Stimulated activated naive CD8-positive, alpha-beta T cell treated with anti-CD3 and anti-CD28 coated beads, Interleukin-15, amount 100 ng/mL, for 72 hours (primary cell): Measurements from ENCODE around the gene HNRNPU.

Source experiments
- ATAC-seq: fragments of 150-1000 bp; cut with Tn5 transposase; 2 replicates; pipeline ENCODE4 v1.10.0; 2021; ENCODE audit warnings: mild to moderate bottlenecking, moderate library complexity
- DNase-seq, 2 donors: peaks; one replicate each; pipeline ENCODE4 v3.0.0; 2021 to 2022
- H3K27ac Mint-ChIP-seq, 2 donors: one replicate each; pipeline ENCODE4 v1.8.0; 2022; ENCODE audit warnings: mild to moderate bottlenecking in 2 of 2, mixed read lengths in 2 of 2, moderate library complexity in 2 of 2
- H3K27me3 Mint-ChIP-seq: one replicate; pipeline ENCODE4 v1.8.0; 2022; ENCODE audit warnings: mixed read lengths
- H3K4me1 Mint-ChIP-seq: one replicate; pipeline ENCODE4 v1.8.0; 2022; ENCODE audit warnings: mild to moderate bottlenecking, mixed read lengths
- H3K4me3 Mint-ChIP-seq, 2 donors: one replicate each; pipeline ENCODE4 v1.8.0; 2022; ENCODE audit warnings: mild to moderate bottlenecking in 2 of 2, mixed read lengths in 2 of 2, moderate library complexity in 1 of 2
- H3K9me3 Mint-ChIP-seq, 2 donors: one replicate each; pipeline ENCODE4 v1.8.0; 2022; ENCODE audit warnings: mixed read lengths in 2 of 2

Gene HNRNPU

DNA sequence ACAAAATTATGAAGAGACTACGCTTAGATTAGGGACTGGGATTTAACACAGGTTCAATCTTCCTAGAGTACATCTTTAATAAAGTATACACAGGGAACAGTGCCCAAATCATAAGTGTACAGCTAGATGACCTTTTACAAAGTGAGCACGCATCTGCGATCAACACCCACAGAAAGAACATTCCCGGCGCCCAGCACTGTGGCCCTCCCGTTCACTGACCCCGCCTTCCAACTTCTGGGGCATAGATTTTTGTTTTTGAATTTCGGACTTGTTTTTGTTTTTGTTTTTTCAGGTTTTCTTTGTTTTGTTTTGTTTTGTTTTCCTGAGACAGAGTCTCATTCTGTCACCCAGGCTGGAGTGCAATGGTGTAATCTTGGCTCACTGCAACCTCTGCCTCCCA lies 59.5 kb downstream of the HNRNPU start:
- Mint-ChIP-seq H3K9me3 (no peaks in the 10 kb centered on the region), H3K4me3 (no peak overlapping the region), H3K27ac (no peak overlapping the region), H3K27me3 (peaks cover 6% of the 10 kb centered on the region), H3K4me1 (no peaks in the 10 kb centered on the region)
- DNase-seq (no peak), ATAC-seq (no peak)

DNA sequence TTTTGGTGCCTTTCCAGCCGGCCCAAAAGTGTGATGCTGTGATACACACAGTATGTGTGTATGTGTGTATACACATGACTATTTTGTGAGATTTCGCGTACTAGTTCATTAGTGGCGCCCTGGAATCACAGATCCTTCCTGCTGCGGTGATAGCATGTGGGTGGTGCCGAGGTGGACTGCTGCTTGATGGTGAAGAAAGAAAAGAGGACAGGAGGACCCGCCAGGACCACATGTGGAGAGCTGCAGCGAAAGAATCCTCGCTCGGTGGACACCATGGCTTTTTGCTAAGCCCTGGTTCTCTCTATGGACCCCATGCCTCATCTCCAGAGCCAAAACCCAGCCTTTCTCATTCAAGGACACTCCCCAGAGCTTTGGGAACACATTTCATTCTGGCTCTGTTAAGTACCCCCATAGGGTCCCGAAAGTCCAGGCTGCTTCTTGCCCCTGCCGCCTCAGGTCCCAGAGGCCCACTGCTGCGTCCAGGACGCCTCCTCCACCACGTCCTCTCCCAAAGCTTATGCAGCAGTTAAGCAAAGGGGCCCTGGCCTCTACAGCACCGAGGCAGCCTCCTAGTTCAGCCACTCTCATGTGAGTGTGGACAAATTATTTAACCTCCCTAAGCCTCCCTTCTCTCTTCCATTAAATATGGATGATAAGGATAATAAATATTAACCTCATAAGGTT lies 61.6 kb downstream of the HNRNPU start:
- Mint-ChIP-seq H3K9me3 (no peaks in the 10 kb centered on the region), H3K27ac (no peak overlapping the region), H3K4me3 (no peak overlapping the region), H3K27me3 (no peaks in the 10 kb centered on the region), H3K4me1 (no peaks in the 10 kb centered on the region)
- ATAC-seq: no peak
- no peak for DNase-seq

DNA sequence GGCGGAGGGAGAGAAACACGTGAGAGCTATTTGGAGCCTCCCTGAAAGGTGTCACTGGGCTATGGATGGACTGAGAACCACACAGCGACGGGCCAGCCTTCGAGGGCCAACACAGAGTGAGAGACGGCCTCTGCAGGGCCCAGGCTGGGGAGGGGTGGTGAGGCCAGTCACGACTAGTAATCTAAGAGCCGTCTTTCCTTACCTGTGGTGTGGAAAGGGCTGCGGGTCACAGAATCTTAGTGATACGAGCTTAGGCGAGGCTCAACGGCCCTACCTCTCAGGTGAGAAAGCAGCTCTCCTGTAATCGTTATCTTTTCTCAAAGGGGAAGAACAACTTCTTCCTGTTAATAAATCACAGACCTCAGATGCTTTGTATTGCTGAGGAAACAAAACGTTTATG lies 62.3 kb downstream of the HNRNPU start:
- H3K4me3 Mint-ChIP-seq: no peak overlapping the region
- no peaks in the 10 kb centered on the region for H3K27me3 Mint-ChIP-seq
- no peak for ATAC-seq
- no peak overlapping the region for H3K27ac Mint-ChIP-seq
- H3K4me1 Mint-ChIP-seq: no peaks in the 10 kb centered on the region
- no peak for DNase-seq
- no peaks in the 10 kb centered on the region for H3K9me3 Mint-ChIP-seq

DNA sequence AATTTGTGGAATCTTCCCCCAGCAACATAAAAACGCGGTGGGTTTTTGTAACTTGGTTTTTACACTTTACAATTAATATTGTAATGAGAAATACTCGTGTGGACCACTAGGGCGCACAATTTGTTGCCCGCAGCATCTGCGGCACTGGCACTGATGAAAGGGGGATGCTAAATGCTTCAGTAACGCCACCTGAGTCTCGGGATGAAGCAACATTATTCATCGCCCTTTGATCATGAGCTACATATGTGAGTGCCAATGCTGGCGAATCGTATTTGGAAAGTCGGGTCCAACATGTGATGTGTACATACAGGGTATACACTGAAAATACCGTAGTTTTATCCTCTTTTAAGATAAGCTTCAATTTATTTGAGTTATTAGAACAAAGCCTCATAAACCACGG lies 63.1 kb downstream of the HNRNPU start:
- peak; percentile 36 to 51 for DNase-seq
- no peaks in the 10 kb centered on the region for H3K27me3 Mint-ChIP-seq
- no peaks in the 10 kb centered on the region for H3K4me1 Mint-ChIP-seq
- H3K9me3 Mint-ChIP-seq: no peaks in the 10 kb centered on the region
- peak; percentile 91 for ATAC-seq
- no peak overlapping the region for H3K27ac Mint-ChIP-seq
- no peak overlapping the region for H3K4me3 Mint-ChIP-seq

DNA sequence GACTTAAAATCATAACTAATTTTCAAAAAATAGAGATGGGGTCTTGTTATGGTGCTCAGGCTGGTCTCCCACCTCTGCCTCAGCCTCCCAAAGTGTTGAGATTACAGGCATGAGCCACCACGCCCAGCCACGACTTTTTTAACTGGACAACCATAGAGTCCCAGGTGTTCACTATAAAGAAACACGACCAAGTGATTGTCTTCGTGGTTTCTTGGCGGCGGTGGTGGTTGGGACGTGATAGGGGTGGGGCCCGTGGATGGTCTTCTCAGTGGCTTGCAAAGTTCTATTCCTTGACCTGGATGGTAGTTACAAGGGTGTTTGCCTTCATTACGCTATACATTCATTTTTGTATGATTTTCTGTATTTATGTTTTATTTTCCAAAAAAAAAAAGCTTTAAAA lies 63.5 kb downstream of the HNRNPU start:
- Mint-ChIP-seq H3K9me3 (no peaks in the 10 kb centered on the region), H3K4me3 (no peak overlapping the region), H3K27ac (no peak overlapping the region), H3K4me1 (no peaks in the 10 kb centered on the region), H3K27me3 (no peaks in the 10 kb centered on the region)
- no peak for ATAC-seq
- no peak for DNase-seq
